HepG2 (cell line): ENCODE results near the gene DIAPH3. TPM values are rescaled to one million over a fixed set of nuclear protein-coding genes. Genes with fewer than 3 reads are reported as not detected.

Source experiments
- E2F2 ChIP-seq: sonication (generic); formaldehyde crosslinking; IDR thresholded peaks from 2 replicates; pipeline ENCODE4 v1.4.0; 2020; ENCODE audit warnings: missing genetic modification reagents, borderline replicate concordance
- NCOR1 ChIP-seq: fragments of 200-600 bp; sonication (generic); IDR thresholded peaks from 2 replicates; pipeline ENCODE4 v1.7.0; 2017; ENCODE audit warnings: antibody characterized with exemption, low read length, borderline replicate concordance
- PLRG1 ChIP-seq: fragments of 450-650 bp; conservative IDR thresholded peaks from 2 replicates; pipeline ENCODE4 v1.6.1; 2016
- TOE1 ChIP-seq: sonication (generic); formaldehyde crosslinking; IDR thresholded peaks from 2 replicates; pipeline ENCODE4 v1.4.0; 2020; ENCODE audit warnings: mild to moderate bottlenecking, missing genetic modification reagents
- ZNF138 ChIP-seq: sonication (generic); formaldehyde crosslinking; IDR thresholded peaks from 2 replicates; pipeline ENCODE4 v1.5.0; 2020; ENCODE audit warnings: mild to moderate bottlenecking, low read depth, missing genetic modification reagents
- ZNF572 ChIP-seq: sonication (generic); formaldehyde crosslinking; IDR thresholded peaks from 2 replicates; pipeline ENCODE4 v1.5.1; 2020; ENCODE audit warnings: mild to moderate bottlenecking, missing genetic modification reagents
- ZNF784 ChIP-seq: sonication (generic); formaldehyde crosslinking; IDR thresholded peaks from 2 replicates; pipeline ENCODE4 v1.5.1; 2020; ENCODE audit warnings: missing genetic modification reagents, mild to moderate bottlenecking, borderline replicate concordance
- ZNF790 ChIP-seq: sonication (generic); formaldehyde crosslinking; IDR thresholded peaks from 2 replicates; pipeline ENCODE4 v1.8.0; 2022; ENCODE audit warnings: missing genetic modification reagents, mild to moderate bottlenecking, borderline replicate concordance
- polyA plus RNA-seq, 8 experiments: library from polyadenylated mRNA; depleted of rRNA in 3 of 8; stranded (reverse) in 7 of 8; unstranded in 1 of 8; fragments of >200 nt; fragmentation: Illumina TruSeq in 4 of 8; extraction: Trizol in 4 of 8; gene quantifications; 2 replicates each; pipeline versions ENCODE4 v1.2.1 to v1.2.3, GENCODE V29; 2011 to 2016; ENCODE audit warnings: low read depth in 4 of 8, missing spikeins in 1 of 8, mixed read lengths in 1 of 8; ENCODE audit not compliant: insufficient read depth in 1 of 8
- total RNA-seq, 5 experiments: library from RNA; depleted of rRNA; stranded (reverse); fragments of >200 nt; fragmentation: Illumina TruSeq; extraction: Trizol; gene quantifications; 2 replicates each; pipeline ENCODE4 v1.2.3, GENCODE V29; 2016; ENCODE audit warnings: low read depth in 1 of 5
- TF ChIP-seq, protein P1 (sequence below): IDR thresholded peaks from 2 replicates; pipeline ENCODE4 v1.6.1; 2018; ENCODE audit warnings: missing genetic modification reagents
- TF ChIP-seq, protein P2 (sequence below): sonication (generic); formaldehyde crosslinking; IDR thresholded peaks from 2 replicates; pipeline ENCODE4 v1.4.0; 2020; ENCODE audit warnings: missing genetic modification reagents

The DIAPH3 gene
- total and polyA plus RNA-seq, 2 of the 13 experiments (the other 11 are each of a cell fraction or from before 2014, with no cell fraction given): 4.0 to 9.3 TPM

DNA sequence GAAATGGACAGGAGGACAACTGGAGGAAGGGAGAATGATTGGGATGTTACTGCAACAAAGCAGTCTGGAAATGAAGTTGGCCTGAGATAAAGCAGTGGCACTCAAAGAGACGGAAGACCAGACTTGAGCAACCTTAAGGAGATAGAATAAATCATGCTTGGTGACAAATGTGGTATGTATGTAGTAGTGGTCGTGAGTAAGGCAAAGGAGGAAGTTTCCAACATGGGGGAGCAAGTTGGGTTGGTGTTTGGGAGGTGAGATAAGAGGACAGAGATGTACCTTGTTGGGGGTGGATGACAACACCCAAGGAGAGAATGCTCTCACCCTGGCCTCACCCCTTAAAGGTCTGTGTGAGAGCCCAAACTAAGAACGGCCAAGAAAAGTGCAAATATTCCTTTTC is 420.5 kb downstream of the DIAPH3 start (continued):
- TF ChIP-seq, protein P1, sequence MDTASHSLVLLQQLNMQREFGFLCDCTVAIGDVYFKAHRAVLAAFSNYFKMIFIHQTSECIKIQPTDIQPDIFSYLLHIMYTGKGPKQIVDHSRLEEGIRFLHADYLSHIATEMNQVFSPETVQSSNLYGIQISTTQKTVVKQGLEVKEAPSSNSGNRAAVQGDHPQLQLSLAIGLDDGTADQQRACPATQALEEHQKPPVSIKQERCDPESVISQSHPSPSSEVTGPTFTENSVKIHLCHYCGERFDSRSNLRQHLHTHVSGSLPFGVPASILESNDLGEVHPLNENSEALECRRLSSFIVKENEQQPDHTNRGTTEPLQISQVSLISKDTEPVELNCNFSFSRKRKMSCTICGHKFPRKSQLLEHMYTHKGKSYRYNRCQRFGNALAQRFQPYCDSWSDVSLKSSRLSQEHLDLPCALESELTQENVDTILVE (CRISPR knock-in tag): no peak
- no peak for TF ChIP-seq TOE1 (CRISPR knock-in tag)
- no peak for TF ChIP-seq E2F2 (CRISPR knock-in tag)
- TF ChIP-seq ZNF790: no peak
- no peak for TF ChIP-seq ZNF572 (CRISPR knock-in tag)
- no peak for TF ChIP-seq NCOR1
- no peak for TF ChIP-seq ZNF138 (CRISPR knock-in tag)
- no peak for TF ChIP-seq PLRG1
- TF ChIP-seq ZNF784 (CRISPR knock-in tag): no peak
- TF ChIP-seq, protein P2, sequence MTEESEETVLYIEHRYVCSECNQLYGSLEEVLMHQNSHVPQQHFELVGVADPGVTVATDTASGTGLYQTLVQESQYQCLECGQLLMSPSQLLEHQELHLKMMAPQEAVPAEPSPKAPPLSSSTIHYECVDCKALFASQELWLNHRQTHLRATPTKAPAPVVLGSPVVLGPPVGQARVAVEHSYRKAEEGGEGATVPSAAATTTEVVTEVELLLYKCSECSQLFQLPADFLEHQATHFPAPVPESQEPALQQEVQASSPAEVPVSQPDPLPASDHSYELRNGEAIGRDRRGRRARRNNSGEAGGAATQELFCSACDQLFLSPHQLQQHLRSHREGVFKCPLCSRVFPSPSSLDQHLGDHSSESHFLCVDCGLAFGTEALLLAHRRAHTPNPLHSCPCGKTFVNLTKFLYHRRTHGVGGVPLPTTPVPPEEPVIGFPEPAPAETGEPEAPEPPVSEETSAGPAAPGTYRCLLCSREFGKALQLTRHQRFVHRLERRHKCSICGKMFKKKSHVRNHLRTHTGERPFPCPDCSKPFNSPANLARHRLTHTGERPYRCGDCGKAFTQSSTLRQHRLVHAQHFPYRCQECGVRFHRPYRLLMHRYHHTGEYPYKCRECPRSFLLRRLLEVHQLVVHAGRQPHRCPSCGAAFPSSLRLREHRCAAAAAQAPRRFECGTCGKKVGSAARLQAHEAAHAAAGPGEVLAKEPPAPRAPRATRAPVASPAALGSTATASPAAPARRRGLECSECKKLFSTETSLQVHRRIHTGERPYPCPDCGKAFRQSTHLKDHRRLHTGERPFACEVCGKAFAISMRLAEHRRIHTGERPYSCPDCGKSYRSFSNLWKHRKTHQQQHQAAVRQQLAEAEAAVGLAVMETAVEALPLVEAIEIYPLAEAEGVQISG (CRISPR knock-in tag): no peak
